H9 (cell line): Measurements from ENCODE around the gene KLKB1. TPM values are rescaled to one million over a fixed set of nuclear protein-coding genes. Genes with fewer than 3 reads are reported as not detected.

Source experiments
- DNase-seq: peaks from one replicate; pipeline ENCODE4 v3.0.0-alpha.2; 2017
- H2AFZ ChIP-seq: one replicate; pipeline ENCODE4 v1.6.1; 2013; ENCODE audit warnings: mild to moderate bottlenecking, low read length, control low read depth, moderate library complexity
- H2AK5ac ChIP-seq: 2 replicates; pipeline ENCODE4 v1.6.1; 2013; ENCODE audit warnings: low read length, control low read depth, mixed read lengths; ENCODE audit not compliant: insufficient read length
- H2BK120ac ChIP-seq: one replicate; pipeline ENCODE4 v1.6.1; 2013; ENCODE audit warnings: low read depth, mild to moderate bottlenecking, low read length, control low read depth, inconsistent platforms; ENCODE audit not compliant: poor library complexity, severe bottlenecking
- H2BK12ac ChIP-seq: 2 replicates; pipeline ENCODE4 v1.6.1; 2013; ENCODE audit warnings: low read length, control low read depth, mixed read lengths, low read depth; ENCODE audit not compliant: insufficient read length
- H2BK15ac ChIP-seq: 2 replicates; pipeline ENCODE4 v1.6.1; 2013; ENCODE audit warnings: low read depth, low read length, control low read depth
- H2BK20ac ChIP-seq: one replicate; pipeline ENCODE4 v1.6.1; 2013; ENCODE audit warnings: low read depth, mild to moderate bottlenecking, low read length, control low read depth, inconsistent platforms; ENCODE audit not compliant: poor library complexity, severe bottlenecking
- H2BK5ac ChIP-seq: 2 replicates; pipeline ENCODE4 v1.6.1; 2013; ENCODE audit warnings: low read length, control low read depth, mixed read lengths; ENCODE audit not compliant: insufficient read length
- H3K14ac ChIP-seq: 2 replicates; pipeline ENCODE4 v1.6.1; 2013; ENCODE audit warnings: low read length, control low read depth; ENCODE audit not compliant: insufficient read depth
- H3K18ac ChIP-seq: 2 replicates; pipeline ENCODE4 v1.6.1; 2013; ENCODE audit warnings: low read depth, mild to moderate bottlenecking, mixed read lengths, low read length, control low read depth; ENCODE audit not compliant: insufficient read length
- H3K23ac ChIP-seq: 2 replicates; pipeline ENCODE4 v1.6.1; 2013; ENCODE audit warnings: low read length, control low read depth, mixed read lengths, low read depth; ENCODE audit not compliant: insufficient read length
- H3K23me2 ChIP-seq: 2 replicates; pipeline ENCODE4 v1.6.1; 2013; ENCODE audit warnings: low read depth, mild to moderate bottlenecking, mixed read lengths, low read length, control low read depth; ENCODE audit not compliant: insufficient read length, poor library complexity, severe bottlenecking
- H3K27ac ChIP-seq: 2 replicates; pipeline ENCODE4 v1.5.1; 2013; ENCODE audit warnings: low read length, control low read depth, mixed read lengths, low read depth; ENCODE audit not compliant: insufficient read length
- H3K27me3 ChIP-seq: 2 replicates; pipeline ENCODE4 v1.6.1; 2013; ENCODE audit warnings: low read length, control low read depth, inconsistent platforms; ENCODE audit not compliant: insufficient read depth
- H3K4ac ChIP-seq: 2 replicates; pipeline ENCODE4 v1.6.1; 2013; ENCODE audit warnings: low read depth, mild to moderate bottlenecking, control low read depth, inconsistent platforms, low read length, moderate library complexity
- H3K4me1 ChIP-seq: 2 replicates; pipeline ENCODE4 v1.6.1; 2013; ENCODE audit warnings: low read length, control low read depth, inconsistent platforms; ENCODE audit not compliant: insufficient read depth
- H3K4me2 ChIP-seq: 2 replicates; pipeline ENCODE4 v1.6.1; 2013; ENCODE audit warnings: low read length, control low read depth, mixed read lengths; ENCODE audit not compliant: insufficient read length, insufficient read depth
- H3K56ac ChIP-seq: 2 replicates; pipeline ENCODE4 v1.6.1; 2013; ENCODE audit warnings: low read depth, mild to moderate bottlenecking, mixed read lengths, low read length, control low read depth; ENCODE audit not compliant: insufficient read length
- H3K79me1 ChIP-seq: 2 replicates; pipeline ENCODE4 v1.6.1; 2013; ENCODE audit warnings: low read depth, mild to moderate bottlenecking, moderate library complexity, low read length, control low read depth, inconsistent platforms; ENCODE audit not compliant: insufficient read depth, poor library complexity, severe bottlenecking
- H3K79me2 ChIP-seq: 2 replicates; pipeline ENCODE4 v1.6.1; 2013; ENCODE audit warnings: low read length, control low read depth, inconsistent platforms; ENCODE audit not compliant: insufficient read depth
- H3K9ac ChIP-seq: 2 replicates; pipeline ENCODE4 v1.6.1; 2013; ENCODE audit warnings: low read length, control low read depth, mixed read lengths; ENCODE audit not compliant: insufficient read length; ENCODE audit errors: extremely low read depth
- H3K9me3 ChIP-seq: one replicate; pipeline ENCODE4 v1.6.1; 2013; ENCODE audit warnings: low read depth, low read length, inconsistent platforms; ENCODE audit not compliant: control insufficient read depth
- H3T11ph ChIP-seq: one replicate; pipeline ENCODE4 v1.6.1; 2013; ENCODE audit warnings: mild to moderate bottlenecking, low read length, control low read depth, inconsistent platforms
- H4K20me1 ChIP-seq: one replicate; pipeline ENCODE4 v1.6.1; 2013; ENCODE audit not compliant: control insufficient read depth, insufficient read length, insufficient read depth
- H4K5ac ChIP-seq: 2 replicates; pipeline ENCODE4 v1.6.1; 2013; ENCODE audit warnings: low read depth, mild to moderate bottlenecking, mixed read lengths, low read length, control low read depth; ENCODE audit not compliant: insufficient read length
- H4K8ac ChIP-seq: replicated peaks from 2 replicates; pipeline ENCODE4 v1.6.1; 2013; ENCODE audit warnings: low read length, control low read depth, mixed read lengths, low read depth; ENCODE audit not compliant: insufficient read length
- H4K91ac ChIP-seq: 2 replicates; pipeline ENCODE4 v1.6.1; 2013; ENCODE audit warnings: low read depth, mild to moderate bottlenecking, moderate library complexity, mixed read lengths, low read length, control low read depth; ENCODE audit not compliant: insufficient read length
- H3K27ac Mint-ChIP-seq, 3 experiments: 2 replicates in 2 of 3; 3 replicates in 1 of 3; pipeline ENCODE4 v1.8.0; 2020 to 2021; ENCODE audit warnings: mixed read lengths in 3 of 3, mild to moderate bottlenecking in 1 of 3, moderate library complexity in 1 of 3
- H3K27me3 Mint-ChIP-seq: 2 replicates; pipeline ENCODE4 v1.8.0; 2021; ENCODE audit warnings: low read depth, mild to moderate bottlenecking, moderate library complexity, mixed read lengths
- H3K36me3 Mint-ChIP-seq, 3 experiments: 2 replicates in 2 of 3; 3 replicates in 1 of 3; pipeline ENCODE4 v1.8.0; 2020 to 2021; ENCODE audit warnings: low read depth in 3 of 3, mixed read lengths in 3 of 3; ENCODE audit not compliant: insufficient read depth in 1 of 3
- H3K4me1 Mint-ChIP-seq, 2 experiments: 2 replicates each; pipeline ENCODE4 v1.8.0; 2020; ENCODE audit warnings: mixed read lengths in 2 of 2
- H3K4me3 Mint-ChIP-seq, 2 experiments: 2 replicates in 1 of 2; 3 replicates in 1 of 2; pipeline ENCODE4 v1.8.0; 2020 to 2021; ENCODE audit warnings: mild to moderate bottlenecking in 2 of 2, mixed read lengths in 2 of 2, moderate library complexity in 1 of 2
- H3K9me3 Mint-ChIP-seq, 2 experiments: 2 replicates in 1 of 2; 3 replicates in 1 of 2; pipeline ENCODE4 v1.8.0; 2020; ENCODE audit warnings: mild to moderate bottlenecking in 2 of 2, mixed read lengths in 2 of 2, moderate library complexity in 1 of 2
- CTCF ChIP-seq: fragments of 200-600 bp; sonication (generic); conservative IDR thresholded peaks from 3 replicates; pipeline ENCODE4 v1.8.0; 2021; ENCODE audit warnings: antibody characterized with exemption, mild to moderate bottlenecking
- WGBS: extraction: QIAGEN DNeasy Blood & Tissue Kit; methylation state at CpG from one replicate; pipeline ENCODE4 v1.1.7; 2013; ENCODE audit warnings: missing lambda C conversion rate, low lambda C conversion rate, mixed read lengths; ENCODE audit not compliant: insufficient read length; ENCODE audit errors: extremely low coverage; 5-methylcytosine and 5-hydroxymethylcytosine counted together
- total RNA-seq: library from RNA; stranded (reverse); gene quantifications from 2 replicates; pipeline ENCODE4 v1.2.1, GENCODE V29; 2021

Gene KLKB1
- total RNA-seq, 1 experiment from 2014 or later, result 21.8 TPM

- H3K23me2 ChIP-seq, result no peaks in the 10 kb centered on the region
- no peak overlapping the region for H2AFZ ChIP-seq
Observed at GRCh38 chr4:186228514-186228894, 1.2 kb downstream of the KLKB1 start.

More at GRCh38 chr4:186228514-186228894, 1.2 kb downstream of the KLKB1 start:
- Histone ChIP-seq H3K18ac (no peak overlapping the region), H3K4me2 (no peak overlapping the region), H4K8ac (no peak overlapping the region), H3K4me1 (no peaks in the 10 kb centered on the region; the same call in 1 of the 2 replicates), H4K91ac (no peak overlapping the region), H3K27me3 (no peaks in the 10 kb centered on the region), H3K23ac (no peak overlapping the region), H3K9ac (no peak overlapping the region), H3K56ac (no peak overlapping the region), H2BK20ac (no peak overlapping the region), H2AK5ac (no peak overlapping the region), H3K14ac (no peak overlapping the region), H3K4ac (no peak overlapping the region), H3K9me3 (peaks cover 18% of the 10 kb centered on the region), H3K79me1 (no peaks in the 10 kb centered on the region), H2BK5ac (no peak overlapping the region), H2BK12ac (no peak overlapping the region), H3T11ph (no peak overlapping the region), H4K5ac (no peak overlapping the region), H3K27ac (no peak overlapping the region), H2BK15ac (no peak overlapping the region), H4K20me1 (no peaks in the 10 kb centered on the region), H3K79me2 (no peaks in the 10 kb centered on the region), H2BK120ac (no peak overlapping the region)
- no CpG with 5 or more reads among the region's 2 CpGs for WGBS
- Mint-ChIP-seq H3K4me1 (peaks cover 11 to 25% of the 10 kb centered on the region in 2 experiments), H3K27ac (no peak overlapping the region), H3K36me3 (peaks cover 23 to 38% (median 23%) of the 10 kb centered on the region in 3 experiments), H3K27me3 (peaks cover 5% of the 10 kb centered on the region), H3K4me3 (no peak overlapping the region), H3K9me3 (peaks cover 26 to 27% of the 10 kb centered on the region in 2 experiments)
- no peak for TF ChIP-seq CTCF
- DNase-seq, result no peak
